ENCODE measurements around the gene HRH3.
A peak's percentile ranks its signal among the peaks of the same experiment; 100 is the strongest.

Gene HRH3

GRCh38 chr20:62179162-62179504 lies 40.9 kb downstream of the HRH3 start:
- Histone ChIP-seq H4K91ac (ENCODE audit: low read length) (no peak overlapping the region), H2AFZ (ENCODE audit: low read depth, low read length) (no peak overlapping the region), H2BK15ac (ENCODE audit: low read depth, poor library complexity, severe bottlenecking) (no peak overlapping the region), H2BK120ac (ENCODE audit: low read depth, low read length) (no peak overlapping the region), H2BK5ac (ENCODE audit: low read depth, low read length, poor library complexity, severe bottlenecking) (no peak overlapping the region), H3K4me3 (ENCODE audit: insufficient read depth in 1 of 2, low read depth in 1 of 2, low read length in 2 of 2) (no peak overlapping the region), H3K14ac (ENCODE audit: low read length in 2 of 2) (no peak overlapping the region), H2BK12ac (ENCODE audit: low read length in 2 of 2) (no peak overlapping the region), H3K27me3 (ENCODE audit: control insufficient read depth in 1 of 2, insufficient read depth in 1 of 2, low read length in 2 of 2) (no peaks in the 10 kb centered on the region), H3K27ac (ENCODE audit: low read length, poor library complexity, severe bottlenecking) (no peak overlapping the region), H3K79me1 (replicated peaks; ENCODE audit: low read length, poor library complexity, severe bottlenecking) (peaks cover 27% of the 10 kb centered on the region), H2AK5ac (ENCODE audit: low read length, severe bottlenecking) (no peak overlapping the region), H4K8ac (ENCODE audit: low read length) (no peak overlapping the region), H3K4me1 (ENCODE audit: control insufficient read depth, insufficient read depth, low read depth, low read length) (peaks cover 15% of the 10 kb centered on the region), H3K4ac (ENCODE audit: low read depth in 1 of 2, low read length in 2 of 2) (no peak overlapping the region), H3K9ac (ENCODE audit: low read length) (no peak overlapping the region), H3K4me2 (ENCODE audit: low read length, poor library complexity, severe bottlenecking) (no peak overlapping the region), H3K23ac (ENCODE audit: low read length in 2 of 2) (no peak overlapping the region), H3K18ac (ENCODE audit: low read depth in 1 of 2, low read length in 2 of 2) (no peak overlapping the region), H3K36me3 (ENCODE audit: control insufficient read depth in 1 of 2, insufficient read depth in 2 of 2, low read depth in 1 of 2, low read length in 2 of 2) (peaks cover 40 to 45% of the 10 kb centered on the region in 2 experiments), H3K9me3 (ENCODE audit: control insufficient read depth, low read length) (no peaks in the 10 kb centered on the region)
- 98% methylated on average over 14 of the region's 14 CpGs for WGBS
- no peak for DNase-seq

GRCh38 chr20:62178316-62179161 lies 41.5 kb downstream of the HRH3 start:
- H2BK12ac ChIP-seq (ENCODE audit: low read length in 2 of 2): no peak overlapping the region
- H3K4ac ChIP-seq (ENCODE audit: low read depth in 1 of 2, low read length in 2 of 2): no peak overlapping the region
- H3K9ac ChIP-seq (ENCODE audit: low read length): no peak overlapping the region
- no peak overlapping the region for H2BK120ac ChIP-seq (ENCODE audit: low read depth, low read length)
- WGBS: 98% methylated on average over 15 of the region's 19 CpGs
- H3K18ac ChIP-seq (ENCODE audit: low read depth in 1 of 2, low read length in 2 of 2): no peak overlapping the region
- no peak overlapping the region for H4K8ac ChIP-seq (ENCODE audit: low read length)
- H3K23ac ChIP-seq (ENCODE audit: low read length in 2 of 2): no peak overlapping the region
- H3K27ac ChIP-seq (ENCODE audit: low read length, poor library complexity, severe bottlenecking): no peak overlapping the region
- H2AFZ ChIP-seq (ENCODE audit: low read depth, low read length): no peak overlapping the region
- no peak overlapping the region for H3K14ac ChIP-seq (ENCODE audit: low read length in 2 of 2)
- no peak overlapping the region for H2AK5ac ChIP-seq (ENCODE audit: low read length, severe bottlenecking)
- H3K4me1 ChIP-seq (ENCODE audit: control insufficient read depth, insufficient read depth, low read depth, low read length): peaks cover 12% of the 10 kb centered on the region
- DNase-seq: no peak
- no peak overlapping the region for H3K4me3 ChIP-seq (ENCODE audit: insufficient read depth in 1 of 2, low read depth in 1 of 2, low read length in 2 of 2)
- H3K4me2 ChIP-seq (ENCODE audit: low read length, poor library complexity, severe bottlenecking): no peak overlapping the region
- H4K91ac ChIP-seq (ENCODE audit: low read length): no peak overlapping the region
- H2BK5ac ChIP-seq (ENCODE audit: low read depth, low read length, poor library complexity, severe bottlenecking): no peak overlapping the region
- no peaks in the 10 kb centered on the region for H3K9me3 ChIP-seq (ENCODE audit: control insufficient read depth, low read length)
- peaks cover 26% of the 10 kb centered on the region for H3K79me1 ChIP-seq (replicated peaks; ENCODE audit: low read length, poor library complexity, severe bottlenecking)
- H3K27me3 ChIP-seq (ENCODE audit: control insufficient read depth in 1 of 2, insufficient read depth in 1 of 2, low read length in 2 of 2): no peaks in the 10 kb centered on the region
- H3K36me3 ChIP-seq (ENCODE audit: control insufficient read depth in 1 of 2, insufficient read depth in 2 of 2, low read depth in 1 of 2, low read length in 2 of 2): peaks cover 43 to 47% of the 10 kb centered on the region in 2 experiments
- no peak overlapping the region for H2BK15ac ChIP-seq (ENCODE audit: low read depth, poor library complexity, severe bottlenecking)

DNA sequence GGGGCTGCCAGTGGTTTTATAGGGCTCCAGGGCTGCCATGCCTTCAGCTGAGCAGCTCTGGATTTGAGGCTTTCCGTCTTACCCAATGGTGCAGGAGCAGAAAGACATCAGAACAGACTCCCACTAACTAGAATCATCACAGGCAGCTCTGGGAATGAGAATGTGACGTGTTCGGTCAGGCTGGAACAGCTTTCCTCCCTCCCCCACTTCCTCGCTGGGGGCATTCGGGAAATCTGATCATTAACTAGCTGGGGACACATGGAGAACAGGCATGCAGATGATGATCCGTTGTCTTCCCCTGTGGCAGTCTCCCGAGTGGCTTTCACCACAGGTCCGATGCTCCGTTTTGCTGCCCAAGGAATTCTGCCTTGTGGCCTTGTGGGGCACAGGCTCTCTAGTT lies 42.8 kb downstream of the HRH3 start:
- no peak overlapping the region for H4K8ac ChIP-seq (ENCODE audit: low read length)
- no peak overlapping the region for H2BK12ac ChIP-seq (ENCODE audit: low read length in 2 of 2)
- H2BK5ac ChIP-seq (ENCODE audit: low read depth, low read length, poor library complexity, severe bottlenecking): no peak overlapping the region
- WGBS: 93% methylated on average over 9 of the region's 9 CpGs
- peaks cover 51 to 53% of the 10 kb centered on the region in 2 experiments for H3K36me3 ChIP-seq (ENCODE audit: control insufficient read depth in 1 of 2, insufficient read depth in 2 of 2, low read depth in 1 of 2, low read length in 2 of 2)
- H3K79me1 ChIP-seq (replicated peaks; ENCODE audit: low read length, poor library complexity, severe bottlenecking): peaks cover 22% of the 10 kb centered on the region
- H2BK120ac ChIP-seq (ENCODE audit: low read depth, low read length): no peak overlapping the region
- no peak overlapping the region for H2AK5ac ChIP-seq (ENCODE audit: low read length, severe bottlenecking)
- H3K27me3 ChIP-seq (ENCODE audit: control insufficient read depth in 1 of 2, insufficient read depth in 1 of 2, low read length in 2 of 2): no peaks in the 10 kb centered on the region
- no peak overlapping the region for H4K91ac ChIP-seq (ENCODE audit: low read length)
- H3K23ac ChIP-seq (ENCODE audit: low read length in 2 of 2): no peak overlapping the region
- no peak overlapping the region for H3K4me3 ChIP-seq (ENCODE audit: insufficient read depth in 1 of 2, low read depth in 1 of 2, low read length in 2 of 2)
- peaks cover 12% of the 10 kb centered on the region for H3K4me1 ChIP-seq (ENCODE audit: control insufficient read depth, insufficient read depth, low read depth, low read length)
- H3K18ac ChIP-seq (ENCODE audit: low read depth in 1 of 2, low read length in 2 of 2): no peak overlapping the region
- H3K4me2 ChIP-seq (ENCODE audit: low read length, poor library complexity, severe bottlenecking): peak overlapping the region; percentile 8
- no peak overlapping the region for H2AFZ ChIP-seq (ENCODE audit: low read depth, low read length)
- H3K27ac ChIP-seq (ENCODE audit: low read length, poor library complexity, severe bottlenecking): peak overlapping the region; percentile 20
- H3K14ac ChIP-seq (ENCODE audit: low read length in 2 of 2): no peak overlapping the region
- H3K4ac ChIP-seq (ENCODE audit: low read depth in 1 of 2, low read length in 2 of 2): no peak overlapping the region
- H3K9ac ChIP-seq (ENCODE audit: low read length): no peak overlapping the region
- no peaks in the 10 kb centered on the region for H3K9me3 ChIP-seq (ENCODE audit: control insufficient read depth, low read length)
- DNase-seq: no peak
- no peak overlapping the region for H2BK15ac ChIP-seq (ENCODE audit: low read depth, poor library complexity, severe bottlenecking)

- H3K4me3 ChIP-seq (ENCODE audit: insufficient read depth in 1 of 2, low read depth in 1 of 2, low read length in 2 of 2): no peak overlapping the region
- no peaks in the 10 kb centered on the region for H3K9me3 ChIP-seq (ENCODE audit: control insufficient read depth, low read length)
- H3K27ac ChIP-seq (ENCODE audit: low read length, poor library complexity, severe bottlenecking): no peak overlapping the region
- no peak overlapping the region for H2BK5ac ChIP-seq (ENCODE audit: low read depth, low read length, poor library complexity, severe bottlenecking)
- WGBS: 95% methylated on average over 15 of the region's 15 CpGs
- H2BK120ac ChIP-seq (ENCODE audit: low read depth, low read length): no peak overlapping the region
- H3K4me1 ChIP-seq (ENCODE audit: control insufficient read depth, insufficient read depth, low read depth, low read length): peaks cover 12% of the 10 kb centered on the region
- H4K91ac ChIP-seq (ENCODE audit: low read length): no peak overlapping the region
- no peak overlapping the region for H3K14ac ChIP-seq (ENCODE audit: low read length in 2 of 2)
- H2AFZ ChIP-seq (ENCODE audit: low read depth, low read length): no peak overlapping the region
- no peak overlapping the region for H2BK15ac ChIP-seq (ENCODE audit: low read depth, poor library complexity, severe bottlenecking)
- no peak overlapping the region for H2BK12ac ChIP-seq (ENCODE audit: low read length in 2 of 2)
- H3K9ac ChIP-seq (ENCODE audit: low read length): no peak overlapping the region
- no peak overlapping the region for H3K18ac ChIP-seq (ENCODE audit: low read depth in 1 of 2, low read length in 2 of 2)
- H3K36me3 ChIP-seq (ENCODE audit: control insufficient read depth in 1 of 2, insufficient read depth in 2 of 2, low read depth in 1 of 2, low read length in 2 of 2): peaks cover 51 to 55% of the 10 kb centered on the region in 2 experiments
- no peak overlapping the region for H3K4ac ChIP-seq (ENCODE audit: low read depth in 1 of 2, low read length in 2 of 2)
- peak overlapping the region; percentile 67 for H2AK5ac ChIP-seq (ENCODE audit: low read length, severe bottlenecking)
- no peak overlapping the region for H3K23ac ChIP-seq (ENCODE audit: low read length in 2 of 2)
- no peak for DNase-seq
- H3K27me3 ChIP-seq (ENCODE audit: control insufficient read depth in 1 of 2, insufficient read depth in 1 of 2, low read length in 2 of 2): no peaks in the 10 kb centered on the region
- no peak overlapping the region for H3K4me2 ChIP-seq (ENCODE audit: low read length, poor library complexity, severe bottlenecking)
- no peak overlapping the region for H4K8ac ChIP-seq (ENCODE audit: low read length)
- H3K79me1 ChIP-seq (replicated peaks; ENCODE audit: low read length, poor library complexity, severe bottlenecking): peaks cover 22% of the 10 kb centered on the region
Observed at GRCh38 chr20:62176866-62177265, 43.2 kb downstream of the HRH3 start.

Measured in mesenchymal stem cell (in vitro differentiated cells and primary cell).